Endothelial cell of umbilical vein (primary cell): ENCODE data around the gene SLC46A3. TPM values are rescaled to one million over a fixed set of nuclear protein-coding genes. Genes with fewer than 3 reads are reported as not detected.

ENCODE experiments used
- BruUV-seq: library from RNA; stranded (reverse); fragments of 400-500 nt; replicated peaks from 2 replicates; lab custom pipeline; 2021; lab: Mats Ljungman, UMichigan
- CTCF ChIA-PET: fragments of 300-600, 350-600 bp; sonication (Branson Sonifier 250); formaldehyde crosslinking; loops from one replicate; lab custom pipeline; 2021; ENCODE audit warnings: antibody characterized with exemption, inconsistent platforms; lab: Charles Lee
- POLR2A ChIA-PET: fragments of 300-600, 350-600 bp; sonication (Branson Sonifier 250); formaldehyde crosslinking; loops from one replicate; lab custom pipeline; 2021; ENCODE audit warnings: antibody characterized with exemption, inconsistent platforms; lab: Charles Lee
- DNase-seq: peaks from one replicate; pipeline ENCODE4 v3.0.0-alpha.2; 2011; ENCODE audit warnings: low read depth, low spot score
- FAIRE-seq: peaks from 2 replicates; lab custom pipeline; 2011; peaks lifted over from hg19 to GRCh38; lab: Jason Lieb, UNC
- H2AFZ ChIP-seq: 2 replicates; pipeline ENCODE4 v1.6.0; 2012; ENCODE audit warnings: low read depth, low read length, control low read depth, inconsistent platforms
- H3K27ac ChIP-seq: 2 replicates; pipeline ENCODE4 v1.5.1; 2011; ENCODE audit warnings: low read depth, mild to moderate bottlenecking, control low read depth, low read length, moderate library complexity; ENCODE audit not compliant: insufficient read depth
- H3K27me3 ChIP-seq, 2 experiments: 2 replicates each; pipeline versions ENCODE4 v1.6.0 to v1.6.1; 2011; ENCODE audit warnings: low read length in 2 of 2, mixed read lengths in 1 of 2; ENCODE audit not compliant: control insufficient read depth in 2 of 2, insufficient read depth in 2 of 2
- H3K36me3 ChIP-seq, 2 experiments: 2 replicates in 1 of 2; 3 replicates in 1 of 2; pipeline ENCODE4 v1.5.1; 2011; ENCODE audit warnings: low read length in 2 of 2, mild to moderate bottlenecking in 1 of 2, moderate library complexity in 1 of 2; ENCODE audit not compliant: control insufficient read depth in 2 of 2, insufficient read depth in 2 of 2; ENCODE audit errors: extremely low read depth in 1 of 2
- H3K4me1 ChIP-seq: 3 replicates; pipeline ENCODE4 v1.5.1; 2011; ENCODE audit warnings: mild to moderate bottlenecking, low read length; ENCODE audit not compliant: control insufficient read depth, insufficient read depth; ENCODE audit errors: extremely low read depth
- H3K4me2 ChIP-seq: 2 replicates; pipeline ENCODE4 v1.6.1; 2011; ENCODE audit warnings: low read length, control low read depth, mixed read lengths; ENCODE audit not compliant: insufficient read depth
- H3K4me3 ChIP-seq, 3 experiments: fragments of 200-600 bp in 1 of 3; sonication (generic), shearing (Covaris generic) in 1 of 3; replicated peaks in 1 of 3; 2 replicates each; pipeline ENCODE4 v1.5.1; 2011 to 2016; ENCODE audit warnings: control low read depth in 3 of 3, low read length in 3 of 3, mild to moderate bottlenecking in 2 of 3, inconsistent platforms in 1 of 3, low read depth in 1 of 3, moderate library complexity in 1 of 3; ENCODE audit not compliant: insufficient read depth in 1 of 3
- H3K79me2 ChIP-seq: 2 replicates; pipeline ENCODE4 v1.6.0; 2012; ENCODE audit warnings: low read length, inconsistent platforms; ENCODE audit not compliant: control insufficient read depth, insufficient read depth
- H3K9ac ChIP-seq: replicated peaks from 2 replicates; pipeline ENCODE3; 2011; ENCODE audit warnings: low read length, control low read depth; ENCODE audit not compliant: insufficient read depth; ENCODE audit errors: extremely low read depth
- H3K9me1 ChIP-seq: replicated peaks from 3 replicates; pipeline ENCODE4 v1.6.0; 2011; ENCODE audit warnings: mild to moderate bottlenecking, low read length; ENCODE audit not compliant: control insufficient read depth, insufficient read depth; ENCODE audit errors: extremely low read depth
- H3K9me3 ChIP-seq: replicated peaks from 2 replicates; pipeline ENCODE4 v1.5.1; 2012; ENCODE audit warnings: low read length, inconsistent platforms; ENCODE audit not compliant: control insufficient read depth, insufficient read depth
- H4K20me1 ChIP-seq: replicated peaks from 2 replicates; pipeline ENCODE3; 2011; ENCODE audit warnings: mild to moderate bottlenecking, low read length; ENCODE audit not compliant: control insufficient read depth, insufficient read depth; ENCODE audit errors: extremely low read depth
- EZH2 ChIP-seq: IDR thresholded peaks from 2 replicates; pipeline ENCODE4 v1.6.1; 2012; ENCODE audit warnings: borderline replicate concordance, low read depth, mild to moderate bottlenecking, moderate library complexity, low read length, inconsistent platforms; ENCODE audit not compliant: severe bottlenecking
- FOS ChIP-seq: IDR thresholded peaks from 2 replicates; pipeline ENCODE4 v1.6.1; 2011; ENCODE audit warnings: mild to moderate bottlenecking, low read length, moderate library complexity, borderline replicate concordance; ENCODE audit not compliant: insufficient read depth
- GATA2 ChIP-seq: IDR thresholded peaks from 2 replicates; pipeline ENCODE4 v1.7.0; 2011; ENCODE audit warnings: low read depth, mild to moderate bottlenecking, moderate library complexity, mixed read lengths, low read length; ENCODE audit not compliant: insufficient read length, insufficient read depth
- JUN ChIP-seq: IDR thresholded peaks from 2 replicates; pipeline ENCODE4 v1.6.1; 2011; ENCODE audit warnings: borderline replicate concordance, low read depth; ENCODE audit not compliant: insufficient read length, insufficient read depth
- MAX ChIP-seq: IDR thresholded peaks from 2 replicates; pipeline ENCODE4 v1.6.1; 2011; ENCODE audit not compliant: insufficient read depth, insufficient read length
- MYC ChIP-seq: IDR thresholded peaks from one replicate; pipeline ENCODE4 v1.6.1; 2011; ENCODE audit warnings: mild to moderate bottlenecking, low read depth, low read length
- POLR2A ChIP-seq: IDR thresholded peaks from 2 replicates; pipeline ENCODE4 v1.6.1; 2012; ENCODE audit warnings: low read depth, mild to moderate bottlenecking, control low read depth, low read length
- POLR2AphosphoS5 ChIP-seq: IDR thresholded peaks from 2 replicates; pipeline ENCODE4 v1.6.1; 2012; ENCODE audit warnings: low read depth, mild to moderate bottlenecking, control low read depth, low read length, moderate library complexity; ENCODE audit not compliant: insufficient read depth
- dilution Hi-C: fragments of 300-500 bp; cut with MboI; formaldehyde crosslinking; loops from one replicate; pipeline ENCODE4 v1.15.0; 2019; ENCODE audit warnings: low sequenced_read_pairs; ENCODE audit not compliant: extremely low pct_ligation_motif_present
- intact Hi-C: fragments of 100-400 bp; cut with micrococcal nuclease; formaldehyde crosslinking; loops from one replicate; pipeline ENCODE4 v1.10.0; 2022
- polyA plus RNA-seq, 4 experiments: library from polyadenylated mRNA; depleted of rRNA in 3 of 4; stranded (reverse) in 3 of 4; unstranded in 1 of 4; fragments of >200 nt; gene quantifications; 2 replicates each; pipeline versions ENCODE4 v1.2.1 to v1.2.3, GENCODE V29; 2011 to 2012; ENCODE audit warnings: missing spikeins in 1 of 4
- total RNA-seq: library from RNA; stranded (reverse); gene quantifications from 2 replicates; pipeline ENCODE4 v1.2.3, GENCODE V29; 2021
- TF ChIP-seq, protein P1 (sequence below), 2 donors: IDR thresholded peaks; 1 replicate in 1 of 2; 2 replicates in 1 of 2; pipeline ENCODE4 v1.5.1; 2011; ENCODE audit warnings: low read length in 2 of 2, mild to moderate bottlenecking in 2 of 2, moderate library complexity in 2 of 2, control low read depth in 1 of 2, inconsistent platforms in 1 of 2, low read depth in 1 of 2; ENCODE audit not compliant: insufficient read depth in 1 of 2; ENCODE audit errors: extremely low read depth in 1 of 2

Gene SLC46A3
- total and polyA plus RNA-seq, 2 donors (not counting 3 experiments of a cell fraction or from before 2014, with no cell fraction given), result 2.0 to 2.1 TPM

DNA sequence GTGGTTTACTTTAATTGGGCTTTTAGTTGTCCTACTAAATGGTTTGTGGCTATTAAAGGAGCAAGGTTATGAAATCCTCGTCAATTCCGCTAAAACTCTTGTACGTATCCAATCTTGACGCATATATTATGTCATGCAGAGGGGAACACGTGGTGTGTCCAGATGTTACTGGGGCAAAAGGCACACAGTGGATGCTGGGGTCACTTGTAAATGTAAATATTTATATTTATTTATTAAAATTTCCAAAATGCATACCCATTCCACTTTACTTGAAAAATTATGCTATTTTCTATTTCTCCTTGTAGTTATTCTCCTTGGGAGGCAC lies 36.7 kb upstream of the SLC46A3 start:
- ChIA-PET POLR2A (no interaction called here), CTCF (interaction anchor here (0.7 to 2.5 kb wide), 6 partner anchors 10 to 77 kb away, joined by 3 to 12 read pairs (median 5); partner anchors contain the start of gene SLC46A3)
- no TSS peak for BruUV-seq
- Histone ChIP-seq H3K36me3 (no peaks in the 10 kb centered on the region), H3K27ac (no peak overlapping the region), H3K4me1 (peaks cover 24% of the 10 kb centered on the region), H3K4me3 (no peak overlapping the region), H3K4me2 (no peak overlapping the region), H3K79me2 (no peaks in the 10 kb centered on the region), H2AFZ (peak overlapping the region; percentile 92), H3K9ac (no peak overlapping the region), H3K9me1 (no peaks in the 10 kb centered on the region), H3K9me3 (no peaks in the 10 kb centered on the region), H3K27me3 (no peaks in the 10 kb centered on the region), H4K20me1 (no peaks in the 10 kb centered on the region)
- dilution Hi-C loops (no loop called here), intact Hi-C loops (loop anchor here (2.0 kb wide), 1 partner anchor 77 kb away; no protein-coding TSS in a partner anchor)
- FAIRE-seq, result no peak
- no peak for DNase-seq
- TF ChIP-seq MAX (no peak), FOS (no peak), JUN (no peak), MYC (no peak), POLR2A (no peak), POLR2AphosphoS5 (no peak), GATA2 (no peak), EZH2 (no peak)
- TF ChIP-seq, protein P1, sequence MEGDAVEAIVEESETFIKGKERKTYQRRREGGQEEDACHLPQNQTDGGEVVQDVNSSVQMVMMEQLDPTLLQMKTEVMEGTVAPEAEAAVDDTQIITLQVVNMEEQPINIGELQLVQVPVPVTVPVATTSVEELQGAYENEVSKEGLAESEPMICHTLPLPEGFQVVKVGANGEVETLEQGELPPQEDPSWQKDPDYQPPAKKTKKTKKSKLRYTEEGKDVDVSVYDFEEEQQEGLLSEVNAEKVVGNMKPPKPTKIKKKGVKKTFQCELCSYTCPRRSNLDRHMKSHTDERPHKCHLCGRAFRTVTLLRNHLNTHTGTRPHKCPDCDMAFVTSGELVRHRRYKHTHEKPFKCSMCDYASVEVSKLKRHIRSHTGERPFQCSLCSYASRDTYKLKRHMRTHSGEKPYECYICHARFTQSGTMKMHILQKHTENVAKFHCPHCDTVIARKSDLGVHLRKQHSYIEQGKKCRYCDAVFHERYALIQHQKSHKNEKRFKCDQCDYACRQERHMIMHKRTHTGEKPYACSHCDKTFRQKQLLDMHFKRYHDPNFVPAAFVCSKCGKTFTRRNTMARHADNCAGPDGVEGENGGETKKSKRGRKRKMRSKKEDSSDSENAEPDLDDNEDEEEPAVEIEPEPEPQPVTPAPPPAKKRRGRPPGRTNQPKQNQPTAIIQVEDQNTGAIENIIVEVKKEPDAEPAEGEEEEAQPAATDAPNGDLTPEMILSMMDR (IDR thresholded peaks at IDR 0.05; ENCODE audit: extremely low read depth in 1 of 2, insufficient read depth in 1 of 2, low read depth in 1 of 2, low read length in 2 of 2), result no peak
